IPS-18c (cell line): ENCODE data around the gene OR10X1.

Experiments
- H3K4me3 ChIP-seq: 2 replicates; pipeline ENCODE4 v1.7.0; 2013; ENCODE audit warnings: low read depth, mild to moderate bottlenecking, low read length, moderate library complexity; ENCODE audit not compliant: insufficient read depth
- H3K9me3 ChIP-seq: one replicate; pipeline ENCODE4 v1.6.1; 2013; ENCODE audit warnings: mild to moderate bottlenecking, low read length, moderate library complexity; ENCODE audit not compliant: control insufficient read depth, insufficient read depth

The OR10X1 gene

DNA sequence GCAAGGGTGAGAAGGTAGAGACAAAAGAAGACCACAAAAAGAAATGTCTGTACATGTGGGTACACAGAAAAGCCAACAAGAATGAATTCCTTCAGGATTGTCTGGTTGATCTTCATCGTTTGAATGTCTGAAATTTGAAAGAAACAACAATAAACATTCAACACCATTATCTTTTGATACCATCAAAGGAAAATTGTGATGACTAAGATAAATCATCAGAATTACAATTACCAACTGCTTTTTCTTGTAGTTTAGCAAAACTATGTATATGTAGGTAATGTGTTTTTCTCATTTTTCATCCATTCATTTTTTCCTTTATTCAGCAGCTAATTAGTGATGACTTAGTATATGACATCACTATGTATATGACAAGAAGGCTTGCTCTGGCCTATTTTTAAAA, at the start of gene OR10X1:
Gene OR10X1 (minus strand): TSS at position 167 of the 400 bp plus-strand sequence. CDS start 0 bp downstream, at position 167.
- Histone ChIP-seq H3K4me3 (no peak within 1 kb of the TSS), H3K9me3 (no peaks in the 10 kb centered on the region)

DNA sequence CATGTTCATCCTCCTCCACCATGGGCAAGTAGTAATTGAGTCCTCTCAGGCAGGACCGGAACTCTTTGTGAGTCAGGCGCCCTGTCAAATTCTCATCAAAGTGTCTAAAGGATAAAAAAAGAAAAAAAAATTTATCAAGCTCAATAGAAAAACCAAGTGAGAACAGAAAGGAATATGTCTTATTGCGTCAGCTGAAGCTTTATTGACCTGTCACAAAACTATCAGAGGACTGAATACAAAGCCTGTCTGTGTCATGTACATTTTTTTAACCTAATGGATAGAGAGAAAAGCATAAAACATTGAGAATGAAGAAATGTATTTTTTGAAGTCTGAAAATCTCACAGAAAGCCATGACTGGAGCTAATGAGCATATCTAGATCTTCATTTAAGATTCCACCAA, 34.1 kb upstream of the OR10X1 start:
- H3K4me3 ChIP-seq, result no peak overlapping the region
- H3K9me3 ChIP-seq, result no peaks in the 10 kb centered on the region

DNA sequence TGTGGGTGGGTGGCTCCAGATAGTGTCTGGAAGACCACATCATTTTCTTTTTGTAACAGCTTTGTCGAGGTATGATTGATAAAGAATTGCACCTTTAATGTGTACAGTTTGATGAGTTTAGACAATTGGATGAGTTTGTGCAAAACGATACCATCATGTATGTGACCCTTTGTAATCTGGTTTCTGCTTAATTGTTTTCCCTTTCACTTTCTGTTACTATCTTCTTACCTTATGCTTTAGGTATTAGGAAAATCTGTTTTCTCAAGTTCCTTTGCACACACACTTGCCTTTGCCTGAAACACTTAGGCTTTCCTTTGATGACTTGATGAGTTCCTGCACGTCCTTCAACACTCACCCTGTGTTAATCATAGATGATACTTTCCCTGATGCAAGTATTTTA, 32.2 kb upstream of the OR10X1 start:
- Histone ChIP-seq H3K9me3 (no peaks in the 10 kb centered on the region), H3K4me3 (no peak overlapping the region)

GRCh38 chr1:158607296-158607695, 27.6 kb upstream of the OR10X1 start:
- Histone ChIP-seq H3K9me3 (no peaks in the 10 kb centered on the region), H3K4me3 (no peak overlapping the region)

GRCh38 chr1:158604968-158605367, 25.3 kb upstream of the OR10X1 start, which contains the start of gene OR10Z1:
Gene OR10Z1 (plus strand): TSS chr1:158605268. CDS start chr1:158606439, 1,171 bp downstream.
- H3K9me3 ChIP-seq, result no peaks in the 10 kb centered on the region
- no peak within 1 kb of the TSS for H3K4me3 ChIP-seq

DNA sequence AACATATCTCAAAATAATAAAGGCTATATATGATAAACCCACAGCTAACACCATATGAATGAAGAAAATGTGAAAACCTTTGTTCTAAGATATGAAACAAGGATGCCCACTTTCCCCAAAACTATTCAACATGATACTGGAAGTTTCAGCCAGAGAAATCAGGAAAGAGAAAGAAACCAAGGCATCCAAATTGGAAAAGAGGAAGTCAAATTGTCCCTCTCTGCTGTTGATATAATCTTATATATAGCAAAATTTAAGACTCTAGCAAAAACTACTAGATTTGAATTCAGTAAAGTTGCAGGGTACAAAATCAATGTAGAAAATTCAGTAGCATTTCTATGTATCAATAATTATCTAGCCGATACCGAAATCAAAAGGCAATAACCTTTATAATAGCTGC, 21.0 kb upstream of the OR10X1 start:
- Histone ChIP-seq H3K4me3 (no peak overlapping the region), H3K9me3 (peaks cover 8% of the 10 kb centered on the region)

- Histone ChIP-seq H3K9me3 (peaks cover 4% of the 10 kb centered on the region), H3K4me3 (no peak overlapping the region)
Observed at GRCh38 chr1:158586942-158587341, 7.2 kb upstream of the OR10X1 start.

- Histone ChIP-seq H3K4me3 (no peak overlapping the region), H3K9me3 (peaks cover 4% of the 10 kb centered on the region)
Observed at GRCh38 chr1:158583962-158584361, 4.3 kb upstream of the OR10X1 start.

DNA sequence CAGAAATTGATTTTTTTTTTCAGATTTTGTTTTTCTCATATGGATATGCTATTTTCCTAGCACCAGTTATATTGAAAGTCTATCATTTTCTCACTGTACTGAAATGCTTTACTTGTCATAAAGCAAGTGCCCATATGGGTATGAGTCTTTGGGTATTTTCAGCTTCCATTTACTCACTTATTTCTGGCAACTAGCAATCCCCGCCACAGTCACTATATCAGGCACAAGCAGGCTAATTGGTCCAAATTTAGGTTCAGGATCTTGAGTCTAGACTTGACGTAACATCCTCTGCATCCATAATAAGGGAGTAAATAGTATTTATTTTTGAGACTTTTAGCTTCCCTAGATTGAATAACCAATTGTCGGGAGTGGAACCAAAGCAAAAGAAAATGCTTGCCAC, 2.1 kb downstream of the OR10X1 start:
- Histone ChIP-seq H3K9me3 (no peaks in the 10 kb centered on the region), H3K4me3 (no peak overlapping the region)

DNA sequence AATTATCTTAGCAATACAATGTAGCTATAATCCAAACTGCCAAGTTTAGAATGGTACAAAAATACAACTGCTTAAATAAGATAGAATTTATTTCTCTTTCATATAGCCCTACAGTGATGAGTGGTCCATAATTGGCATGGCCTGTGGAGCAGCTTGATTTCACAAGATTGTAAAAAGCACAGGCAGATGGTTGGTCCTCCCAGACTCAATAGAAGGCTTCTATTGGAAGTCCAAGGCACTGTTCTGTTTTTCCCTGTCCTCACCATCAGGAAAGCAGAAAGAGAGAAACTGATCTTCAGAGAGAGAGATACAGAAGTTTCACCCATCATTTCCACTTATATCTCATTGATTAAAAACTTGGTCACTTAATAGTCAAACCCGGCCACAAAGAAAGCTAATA, 7.5 kb downstream of the OR10X1 start:
- no peaks in the 10 kb centered on the region for H3K9me3 ChIP-seq
- no peak overlapping the region for H3K4me3 ChIP-seq

DNA sequence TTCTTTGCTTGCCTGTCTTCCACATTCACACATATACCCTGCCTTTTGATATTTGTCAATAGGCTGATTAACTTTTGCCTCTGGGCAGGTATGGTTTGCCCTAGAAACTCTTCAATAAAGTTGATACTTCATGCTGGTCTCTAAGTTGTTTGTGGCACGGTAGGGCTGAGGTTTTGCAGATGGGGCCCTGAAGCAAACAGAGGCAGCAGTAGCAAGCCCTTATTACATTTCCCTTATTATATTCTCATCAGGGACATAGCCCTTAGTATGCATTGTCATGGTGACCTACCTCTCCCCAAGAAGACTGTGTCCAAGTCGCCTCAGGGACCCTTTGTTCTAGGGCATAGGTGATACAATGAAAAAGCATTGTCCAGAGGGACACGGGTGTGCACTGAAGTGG, 9.2 kb downstream of the OR10X1 start, which contains the start of gene OR6P1:
Gene OR6P1 (minus strand): TSS at position 101 of the 400 bp plus-strand sequence. CDS start 6,976 bp downstream, outside the sequence.
- Histone ChIP-seq H3K9me3 (no peaks in the 10 kb centered on the region), H3K4me3 (no peak within 1 kb of the TSS)

DNA sequence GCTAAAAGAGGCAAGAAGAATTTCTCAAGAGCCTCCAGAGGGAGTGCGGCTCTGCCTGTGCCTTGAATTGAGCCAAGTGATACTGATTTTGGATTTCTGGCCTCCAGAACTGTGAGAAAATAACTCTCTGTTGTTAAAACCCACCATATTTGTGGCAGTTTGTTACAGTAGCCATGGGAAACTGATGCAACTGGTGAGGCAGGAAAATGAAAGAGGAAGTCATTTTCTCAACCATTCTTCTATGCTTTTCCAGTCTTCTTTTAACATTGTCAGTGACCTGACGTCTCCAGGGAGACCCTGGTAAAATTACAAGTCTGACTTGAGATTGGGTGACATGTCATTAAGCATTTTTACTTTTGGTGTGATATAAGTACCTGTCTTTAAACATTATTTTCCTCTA, 15.1 kb downstream of the OR10X1 start:
- Histone ChIP-seq H3K4me3 (no peak overlapping the region), H3K9me3 (no peaks in the 10 kb centered on the region)

GRCh38 chr1:158563853-158564252, 15.8 kb downstream of the OR10X1 start:
- no peaks in the 10 kb centered on the region for H3K9me3 ChIP-seq
- H3K4me3 ChIP-seq, result no peak overlapping the region

- H3K4me3 ChIP-seq, result no peak overlapping the region
- H3K9me3 ChIP-seq, result no peaks in the 10 kb centered on the region
Observed at GRCh38 chr1:158559696-158560095, 20.0 kb downstream of the OR10X1 start.

DNA sequence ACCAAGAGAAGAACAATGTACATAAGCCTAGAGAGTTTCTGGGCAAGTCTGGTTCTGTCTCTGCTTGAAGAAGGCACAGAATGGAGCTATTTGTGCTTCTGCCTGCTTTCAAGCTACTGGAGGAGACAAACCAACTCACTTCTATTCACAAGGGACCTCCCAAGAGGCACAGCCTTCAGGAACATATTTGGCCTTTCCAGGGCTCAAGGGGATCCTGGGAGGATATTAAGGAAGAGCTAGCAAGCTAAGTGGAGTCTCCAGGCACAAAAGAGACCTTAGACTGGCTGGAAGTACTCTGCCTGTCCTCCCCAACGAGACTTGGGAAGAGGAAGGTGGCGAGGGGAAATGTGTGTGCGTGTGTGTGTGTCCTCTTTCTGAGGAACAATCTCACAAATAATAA, 25.3 kb downstream of the OR10X1 start, which contains the start of gene OR6Y1:
Gene OR6Y1 (minus strand): TSS at position 54 of the 400 bp plus-strand sequence. CDS start 6,300 bp downstream, outside the sequence.
- no peak within 1 kb of the TSS for H3K4me3 ChIP-seq
- peaks cover 2% of the 10 kb centered on the region for H3K9me3 ChIP-seq

DNA sequence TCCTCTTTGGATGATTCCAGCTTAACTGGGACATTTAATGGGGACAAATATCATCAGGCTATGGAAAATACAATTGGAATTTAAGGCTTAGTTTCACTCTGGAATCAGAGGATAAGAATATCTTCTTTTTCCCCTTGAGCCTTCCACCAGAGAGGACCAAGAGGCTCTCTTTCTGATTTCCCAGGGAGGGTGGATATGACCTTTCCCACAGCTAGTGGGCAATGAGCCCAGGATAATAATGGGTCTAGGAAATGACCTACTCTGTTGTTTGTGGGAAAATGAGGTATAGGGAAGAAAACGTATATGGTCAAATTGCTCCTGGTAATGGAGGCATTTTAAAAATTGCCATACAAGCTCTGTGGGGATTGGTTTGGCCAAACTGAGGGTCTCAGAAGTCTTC, 27.4 kb downstream of the OR10X1 start:
- H3K9me3 ChIP-seq, result peaks cover 2% of the 10 kb centered on the region
- no peak overlapping the region for H3K4me3 ChIP-seq

DNA sequence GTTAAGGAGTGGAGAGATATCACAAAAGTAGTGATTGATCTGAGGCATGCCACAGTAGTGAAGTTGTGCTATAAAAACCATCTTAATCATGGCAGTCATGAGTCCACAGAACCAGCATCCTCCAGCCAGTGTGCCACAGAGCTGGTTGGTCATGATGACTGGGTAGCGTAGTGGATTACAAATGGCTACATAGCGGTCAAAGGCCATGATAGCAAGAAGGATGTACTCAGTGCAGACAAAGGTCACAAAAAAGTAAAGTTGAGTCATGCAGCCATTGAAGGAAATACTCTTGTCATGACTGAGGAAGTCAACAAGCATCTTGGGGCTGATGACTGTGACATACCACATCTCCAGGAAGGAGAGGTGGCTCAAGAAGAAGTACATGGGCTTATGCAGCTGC, 32.2 kb downstream of the OR10X1 start:
- no peak overlapping the region for H3K4me3 ChIP-seq

DNA sequence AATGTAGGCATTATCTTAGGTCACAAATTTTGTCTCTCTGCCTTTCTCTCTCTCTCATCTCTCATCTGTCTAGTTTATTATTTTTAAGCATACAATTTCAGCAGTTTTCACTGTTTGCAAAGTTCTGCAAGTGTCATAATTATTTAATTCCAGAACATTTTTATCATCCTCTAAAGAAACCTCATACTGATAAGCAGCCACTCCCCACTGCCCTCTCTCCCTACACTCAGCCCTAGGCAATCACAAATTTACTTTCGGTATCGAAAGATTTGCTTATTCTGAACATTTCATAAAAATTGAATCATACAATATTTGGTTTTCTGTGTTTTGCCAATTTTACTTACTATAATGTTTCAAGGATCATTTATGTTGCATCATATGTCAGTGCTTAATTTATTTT, 42.1 kb downstream of the OR10X1 start:
- no peak overlapping the region for H3K4me3 ChIP-seq

More for the DNA sequence above, 32.2 kb downstream of the OR10X1 start:
- H3K9me3 ChIP-seq, result peaks cover 2% of the 10 kb centered on the region

GRCh38 chr1:158534496-158534895, 45.2 kb downstream of the OR10X1 start:
- Histone ChIP-seq H3K4me3 (no peak overlapping the region), H3K9me3 (no peaks in the 10 kb centered on the region)

More for the DNA sequence above, 42.1 kb downstream of the OR10X1 start:
- no peaks in the 10 kb centered on the region for H3K9me3 ChIP-seq
